GM12875 (cell line): ENCODE data around the gene C17orf75.
"Not testable (repeated sequence)": the region's sequence is repeated elsewhere in the genome, so short reads cannot be mapped to it uniquely, and the experiment has no call there.

Experiments
- H3K4me3 ChIP-seq: one replicate; pipeline ENCODE4 v1.5.1; 2011; ENCODE audit warnings: low read depth, low read length, control low read depth
- CTCF ChIP-seq: IDR thresholded peaks from 2 replicates; pipeline ENCODE4 v1.5.1; 2011; ENCODE audit warnings: low read depth, mild to moderate bottlenecking, control low read depth, inconsistent platforms, low read length, moderate library complexity, borderline replicate concordance; ENCODE audit not compliant: insufficient read depth

The C17orf75 gene

GRCh38 chr17:32341857-32342602 lies at the start of gene C17orf75:
TSS of gene C17orf75 (minus strand) at chr17:32342173. CDS start at chr17:32342139, 34 bp downstream.
- peak within 1 kb of the TSS; percentile 84 for H3K4me3 ChIP-seq
- no peak for TF ChIP-seq CTCF

GRCh38 chr17:32388613-32389459 lies 46.9 kb upstream of the C17orf75 start:
- no peak for TF ChIP-seq CTCF
- no peak overlapping the region for H3K4me3 ChIP-seq

DNA sequence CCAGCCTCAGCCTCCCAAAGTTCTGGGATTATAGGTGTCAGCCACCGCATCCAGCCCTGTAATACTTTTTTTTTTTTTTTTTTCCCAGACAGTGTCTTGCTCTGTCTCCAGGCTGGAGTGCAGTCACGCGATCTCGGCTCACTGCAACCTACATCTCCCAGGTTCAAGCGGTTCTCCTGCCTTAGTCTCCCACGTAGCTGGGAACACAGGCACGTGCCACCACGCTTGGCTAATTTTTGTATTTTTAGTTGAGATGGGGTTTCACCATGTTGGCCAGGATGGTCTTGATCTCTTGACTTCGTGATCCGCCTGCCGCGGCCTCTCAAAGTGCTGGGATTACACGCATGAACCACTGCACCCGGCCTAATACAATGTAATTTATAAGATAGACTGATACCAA lies 46.2 kb upstream of the C17orf75 start:
- not testable (repeated sequence) for H3K4me3 ChIP-seq

DNA sequence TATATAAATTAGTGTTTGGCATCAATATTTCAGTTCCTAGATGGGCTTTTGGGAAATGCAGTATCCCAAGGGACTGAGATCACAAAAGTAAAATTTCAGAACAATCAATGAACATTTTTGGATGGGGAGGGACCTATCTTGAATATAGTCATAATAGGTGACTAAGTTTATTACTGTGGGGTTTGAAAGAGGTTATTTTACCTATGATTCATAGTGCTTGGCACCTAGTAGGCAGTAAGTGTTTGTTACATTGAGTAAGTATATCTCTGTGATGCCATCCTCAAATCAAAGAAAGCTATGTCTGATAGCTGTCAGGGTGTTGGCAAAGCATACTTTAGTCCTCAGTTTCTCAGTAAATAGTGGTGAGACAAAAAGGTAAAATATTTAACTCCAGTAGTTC lies 44.9 kb upstream of the C17orf75 start:
- no peak overlapping the region for H3K4me3 ChIP-seq
- no peak for TF ChIP-seq CTCF

DNA sequence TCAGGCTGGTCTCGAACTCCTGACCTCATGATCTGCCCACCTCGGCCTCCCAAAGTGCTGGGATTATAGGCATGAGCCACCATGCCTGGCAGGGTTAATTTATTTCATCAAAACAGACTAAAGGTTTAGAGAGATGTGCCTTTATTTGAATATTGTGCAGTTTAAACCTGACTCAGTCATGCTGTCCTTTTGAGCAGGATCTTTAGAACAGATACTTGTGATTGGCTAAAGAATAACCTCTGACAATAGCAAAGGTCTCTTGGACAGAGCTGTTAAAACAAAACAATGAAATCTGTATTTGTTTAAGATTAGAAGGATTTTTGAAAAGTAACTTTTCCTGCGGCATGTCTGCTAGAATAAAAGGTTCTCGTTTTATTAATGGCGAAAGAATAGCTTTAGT lies 44.0 kb upstream of the C17orf75 start:
- no peak for TF ChIP-seq CTCF
- no peak overlapping the region for H3K4me3 ChIP-seq

GRCh38 chr17:32385121-32385520 lies 43.1 kb upstream of the C17orf75 start:
- TF ChIP-seq CTCF, result no peak
- no peak overlapping the region for H3K4me3 ChIP-seq

DNA sequence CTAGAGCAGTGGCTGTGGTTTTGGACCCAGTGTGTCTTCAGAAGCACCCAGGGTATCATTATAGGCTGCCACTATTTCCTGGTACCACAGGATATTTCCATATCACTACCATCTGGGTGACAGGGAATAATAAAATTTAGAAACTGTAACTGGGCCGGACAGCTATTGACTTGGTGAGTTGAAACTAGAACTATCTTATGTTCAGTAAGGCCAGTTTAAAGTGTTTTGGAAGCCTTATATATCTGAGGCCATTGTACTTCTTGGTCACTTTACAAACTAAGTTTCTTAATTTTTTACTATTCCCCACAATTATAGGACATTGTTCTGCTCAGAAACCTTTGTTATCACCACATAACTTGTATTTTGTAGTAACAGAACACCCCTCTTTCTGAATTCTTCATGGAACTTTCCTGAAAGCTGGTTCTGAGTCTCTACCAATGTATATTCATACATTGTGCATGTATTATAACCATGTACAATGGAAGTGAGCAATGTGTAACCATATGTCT lies 42.0 kb upstream of the C17orf75 start:
- no peak for TF ChIP-seq CTCF
- H3K4me3 ChIP-seq, result no peak overlapping the region
